ENCODE results near the gene OR4A15.

The OR4A15 gene

GRCh38 chr11:55367674-55368073 lies at the start of gene OR4A15:
OR4A15 (plus strand) TSS chr11:55367974; CDS start chr11:55367974, 0 bp downstream.
- no peak for DNase-seq

GRCh38 chr11:55324500-55324899 lies 43.3 kb upstream of the OR4A15 start:
- DNase-seq: no peak

- no peak for DNase-seq
Observed at GRCh38 chr11:55342901-55343300, 24.9 kb upstream of the OR4A15 start, which contains the start of gene OR4A16. OR4A16 (plus strand) TSS chr11:55343201; CDS start chr11:55343201, 0 bp downstream.

GRCh38 chr11:55345306-55345705 lies 22.5 kb upstream of the OR4A15 start:
- DNase-seq: no peak

- DNase-seq: no peak
Observed at GRCh38 chr11:55349032-55349431, 18.7 kb upstream of the OR4A15 start.

- DNase-seq: no peak
Observed at GRCh38 chr11:55357560-55358184, 10.1 kb upstream of the OR4A15 start.

- no peak for DNase-seq
Observed at GRCh38 chr11:55401011-55401410, 33.2 kb downstream of the OR4A15 start.
